Measurements from ENCODE around the gene ABO.
"Not testable (repeated sequence)": the region's sequence is repeated elsewhere in the genome, so short reads cannot be mapped to it uniquely, and the experiment has no call there.

The ABO gene

DNA sequence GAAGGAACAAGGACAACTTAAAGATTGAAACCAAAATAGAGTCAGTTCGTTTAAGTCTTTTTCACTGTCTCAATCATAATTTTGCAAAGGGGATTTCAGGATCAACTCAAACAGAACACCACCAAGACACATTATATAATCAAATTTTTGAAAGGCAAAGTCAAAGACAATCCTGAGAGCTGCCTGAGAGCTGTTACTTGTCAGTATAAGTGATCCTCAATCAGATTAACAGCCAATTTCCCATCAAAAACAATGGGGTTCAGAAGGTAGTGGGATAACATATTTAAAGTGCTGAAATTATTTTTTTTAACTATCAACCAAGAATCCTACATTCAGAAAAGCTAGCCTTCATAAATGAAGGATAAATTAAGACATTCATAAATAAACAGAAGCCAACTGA is 19.3 kb upstream of the ABO start:
- H3K27ac ChIP-seq, result no peak overlapping the region
- DNase-seq (ENCODE audit: low read depth, low spot score), result no peak

DNA sequence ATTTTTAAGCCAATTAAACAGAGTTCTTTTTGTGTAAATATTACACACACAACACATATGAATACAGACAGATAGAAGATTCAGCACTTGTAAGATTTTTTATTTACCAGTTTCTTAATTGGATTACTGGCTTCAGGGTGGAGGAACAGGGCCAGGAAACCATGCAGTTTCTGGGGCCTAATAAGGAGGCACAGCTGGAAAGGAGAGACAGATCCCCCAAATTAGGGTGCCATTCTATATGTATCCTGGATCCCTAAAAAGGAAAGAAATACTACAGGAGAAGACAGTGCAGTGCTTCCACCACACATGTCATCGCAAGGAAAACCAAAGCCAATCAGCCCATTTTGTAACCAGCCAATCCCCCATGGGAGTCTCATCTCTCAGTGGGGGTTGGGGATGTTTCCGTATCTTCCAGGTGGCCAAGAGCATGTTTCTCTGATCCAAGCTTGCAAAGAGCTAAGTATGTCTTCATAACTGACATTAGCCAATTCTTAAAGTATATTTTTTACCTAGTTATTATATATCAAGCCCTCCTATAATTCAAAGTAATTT is 15.8 kb upstream of the ABO start:
- H3K27ac ChIP-seq, result no peak overlapping the region
- DNase-seq (ENCODE audit: low read depth, low spot score), result no peak

DNA sequence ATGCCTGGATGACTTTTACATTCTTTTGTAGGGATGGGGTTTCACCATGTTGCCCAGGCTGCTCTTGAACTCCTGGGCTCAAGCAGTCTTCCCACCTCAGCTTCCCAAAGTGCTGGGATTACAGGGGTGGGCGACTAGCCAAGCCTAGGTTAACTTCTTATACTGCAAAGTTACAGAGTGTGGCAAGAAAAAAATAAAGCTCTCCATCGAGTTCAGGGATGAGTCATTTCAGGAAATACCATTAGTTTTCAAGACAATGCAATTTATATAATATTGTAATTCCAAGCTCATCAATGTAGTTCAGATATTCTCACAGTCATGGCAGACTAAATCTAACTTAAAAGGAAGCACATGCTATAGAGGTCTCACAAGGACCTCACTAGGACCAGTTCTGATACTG is 11.5 kb upstream of the ABO start:
- H3K27ac ChIP-seq, result no peak overlapping the region
- DNase-seq (ENCODE audit: low read depth, low spot score), result no peak

DNA sequence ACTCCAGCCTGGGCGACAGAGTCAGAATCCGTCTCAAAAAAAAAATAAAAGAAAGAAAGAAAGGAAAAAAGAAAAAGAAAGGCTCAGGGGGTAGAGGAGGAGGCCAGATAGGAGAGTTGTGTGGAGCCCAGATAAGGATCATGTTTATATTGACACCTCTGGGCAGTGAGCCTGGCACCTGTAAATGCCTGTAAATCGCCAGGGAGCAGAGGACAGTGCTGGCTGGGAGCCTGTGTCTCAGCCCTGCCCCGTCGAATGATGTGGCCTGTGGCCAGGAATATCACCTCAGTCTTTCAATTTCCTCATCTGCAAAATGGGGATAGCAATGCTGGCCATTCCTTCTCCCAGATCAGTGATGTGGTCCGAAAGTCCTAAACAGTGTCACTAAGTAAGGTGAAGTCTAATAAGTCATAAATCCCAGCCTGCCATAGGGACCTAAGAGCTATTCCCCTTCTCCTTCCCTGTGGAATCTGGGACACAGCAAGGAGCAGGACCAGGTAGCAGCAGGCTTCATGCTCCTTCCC is 10.3 kb upstream of the ABO start:
- H3K27ac ChIP-seq, result no peak overlapping the region
- DNase-seq (ENCODE audit: low read depth, low spot score), result no peak

DNA sequence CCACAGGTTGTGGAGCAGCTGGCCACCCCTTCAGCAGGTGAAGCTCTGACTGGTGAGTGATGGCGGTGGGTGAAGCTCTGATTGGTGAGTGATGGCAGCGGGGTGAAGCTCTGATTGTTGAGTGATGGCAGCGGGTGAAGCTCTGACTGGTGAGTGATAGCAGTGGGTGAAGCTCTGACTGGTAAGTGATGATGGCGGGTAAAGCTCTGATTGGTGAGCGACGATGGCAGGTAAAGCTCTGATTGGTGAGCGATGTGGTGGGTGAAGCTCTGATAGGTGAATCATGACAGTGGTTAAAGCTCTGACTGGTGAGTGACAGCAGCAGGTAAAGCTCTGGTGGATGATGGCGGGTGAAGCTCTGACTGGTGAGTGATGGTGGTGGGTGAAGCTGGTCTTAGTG is 9.4 kb upstream of the ABO start:
- H3K27ac ChIP-seq, result no peak overlapping the region
- no peak for DNase-seq (ENCODE audit: low read depth, low spot score)

DNA sequence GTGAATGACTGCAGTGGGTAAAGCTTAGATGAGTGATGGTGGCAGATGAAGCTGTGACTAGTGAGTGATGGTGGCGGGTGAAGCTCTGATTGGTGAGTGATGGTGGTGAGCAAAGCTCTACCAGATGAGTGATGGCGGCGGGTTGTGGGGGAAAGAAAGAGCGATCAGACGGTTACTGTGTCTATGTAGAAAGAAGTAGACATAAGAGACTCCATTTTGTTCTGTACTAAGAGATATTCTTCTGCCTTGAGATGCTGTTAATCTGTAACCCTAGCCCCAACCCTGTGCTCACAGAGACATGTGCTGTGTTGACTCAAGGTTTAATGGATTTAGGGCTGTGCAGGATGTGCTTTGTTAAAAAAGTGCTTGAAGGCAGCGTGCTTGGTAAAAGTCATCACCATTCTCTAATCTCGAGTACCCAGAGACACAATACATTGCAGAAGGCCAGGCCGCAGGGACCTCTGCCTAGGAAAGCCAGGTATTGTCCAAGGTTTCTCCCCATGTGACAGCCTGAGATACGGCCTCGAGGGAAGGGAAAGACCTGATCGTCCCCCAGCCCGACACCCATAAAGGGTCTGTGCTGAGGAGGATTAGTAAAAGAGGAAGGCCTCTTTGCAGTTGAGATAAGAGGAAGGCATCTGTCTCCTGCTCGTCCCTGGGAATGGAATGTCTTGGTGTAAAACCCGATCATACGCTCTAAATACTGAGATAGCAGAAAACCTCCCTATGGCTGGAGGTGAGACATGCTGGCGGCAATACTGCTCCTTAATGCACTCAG is 8.4 kb upstream of the ABO start:
- not testable (repeated sequence) for DNase-seq (ENCODE audit: low read depth, low spot score); H3K27ac ChIP-seq

DNA sequence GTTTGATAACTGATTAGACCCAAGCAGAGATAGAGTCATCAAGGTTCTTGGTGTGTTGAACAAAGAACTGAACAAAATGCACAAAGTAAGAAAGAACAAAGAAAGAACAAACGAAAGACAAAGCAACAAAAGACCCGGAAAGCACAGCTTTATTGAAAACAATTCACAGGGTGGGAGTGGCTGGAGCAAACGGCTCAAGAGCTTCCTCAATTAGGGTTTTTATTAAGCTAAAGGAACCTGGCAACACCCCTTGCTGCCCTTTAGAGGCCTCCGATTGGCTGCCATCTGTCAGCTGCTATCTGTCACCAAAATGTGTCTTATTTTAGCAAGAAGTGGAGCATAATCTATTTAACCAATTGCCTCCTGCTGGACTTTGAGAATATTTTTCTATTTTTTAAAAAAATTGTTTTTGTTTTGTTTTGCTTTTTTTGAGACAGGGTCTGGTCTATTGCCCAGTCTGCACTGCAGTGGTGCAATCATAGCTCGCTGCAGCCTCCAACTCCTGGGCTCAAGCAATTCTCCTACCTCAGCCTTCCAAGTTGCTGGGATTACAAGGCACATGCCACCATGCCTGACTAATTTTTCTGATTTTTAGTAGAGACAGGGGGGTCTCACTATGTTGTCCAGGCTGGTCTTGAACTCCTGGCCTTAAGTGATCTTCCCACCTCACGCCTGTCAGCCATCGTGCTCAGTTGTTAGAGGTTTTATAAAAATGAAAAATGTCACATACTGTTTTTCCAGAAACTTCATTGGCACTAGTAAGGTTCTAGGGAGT is 7.7 kb upstream of the ABO start:
- no peak overlapping the region for H3K27ac ChIP-seq
- DNase-seq (ENCODE audit: low read depth, low spot score), result no peak

DNA sequence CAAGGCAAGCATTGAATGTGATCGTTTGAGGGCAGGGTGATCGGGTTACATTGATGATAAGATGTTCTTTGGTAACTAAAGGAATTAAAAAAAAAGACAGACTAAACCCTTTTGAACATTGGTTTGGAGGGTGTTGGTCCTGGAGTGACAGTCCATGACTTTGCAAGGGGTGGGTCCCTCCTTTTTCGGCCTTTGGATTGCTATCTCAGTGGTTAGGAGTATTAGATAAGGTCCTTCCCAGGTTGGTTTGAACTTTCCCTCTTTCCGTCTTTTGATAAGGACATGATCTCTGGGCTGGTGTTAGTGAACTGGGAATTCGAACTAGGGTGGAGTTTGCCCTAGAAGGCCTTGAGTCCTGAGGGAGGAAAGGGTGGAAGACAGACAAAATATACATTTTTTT is 5.4 kb upstream of the ABO start:
- H3K27ac ChIP-seq, result no peak overlapping the region
- no peak for DNase-seq (ENCODE audit: low read depth, low spot score)

DNA sequence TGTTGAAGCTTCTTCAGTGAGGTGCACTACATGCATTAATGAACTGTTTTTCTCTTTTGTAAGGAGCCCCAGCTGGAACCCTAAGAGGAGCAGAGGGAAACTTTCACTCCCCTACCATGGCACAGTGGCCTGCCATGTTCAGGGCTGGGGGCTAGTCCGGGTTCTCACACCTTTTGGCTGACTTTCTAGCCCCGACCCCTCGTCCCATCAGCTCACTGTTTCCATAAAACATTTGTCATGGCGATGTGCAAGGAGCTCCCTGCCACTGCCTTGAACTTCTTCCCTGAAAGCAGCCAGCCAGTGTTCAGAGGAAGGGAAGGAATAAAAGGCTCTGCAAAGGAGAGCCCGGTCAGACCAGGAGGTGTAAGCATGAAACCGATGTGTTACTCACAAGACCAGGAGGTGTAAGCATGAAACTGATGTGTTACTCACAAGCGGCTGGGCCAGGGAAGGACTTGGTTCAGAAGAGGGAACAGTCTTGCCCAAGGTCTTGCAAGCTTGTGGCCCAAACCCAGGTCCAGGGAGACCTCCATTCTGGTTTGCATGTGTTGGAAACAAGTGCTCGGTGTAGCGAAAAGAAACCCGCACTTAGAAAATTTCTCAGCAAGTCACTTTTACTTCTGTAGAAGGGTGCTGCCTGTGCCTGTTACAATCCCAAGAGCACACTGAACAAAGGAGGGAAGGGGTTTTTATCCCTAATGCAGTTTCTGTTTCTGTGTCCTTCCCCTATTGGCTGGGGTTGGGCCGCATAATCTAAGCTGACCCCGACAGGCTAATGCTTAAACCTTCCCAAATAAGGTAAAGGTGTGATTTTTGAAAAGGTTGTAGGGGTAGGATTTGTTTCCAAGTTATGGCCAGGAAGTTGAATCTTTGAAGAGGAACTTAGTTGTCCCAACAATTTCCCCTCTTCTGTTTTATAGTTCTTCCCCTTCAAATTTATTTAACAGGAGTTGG is 3.4 kb upstream of the ABO start:
- H3K27ac ChIP-seq, result no peak overlapping the region
- DNase-seq (ENCODE audit: low read depth, low spot score), result no peak

DNA sequence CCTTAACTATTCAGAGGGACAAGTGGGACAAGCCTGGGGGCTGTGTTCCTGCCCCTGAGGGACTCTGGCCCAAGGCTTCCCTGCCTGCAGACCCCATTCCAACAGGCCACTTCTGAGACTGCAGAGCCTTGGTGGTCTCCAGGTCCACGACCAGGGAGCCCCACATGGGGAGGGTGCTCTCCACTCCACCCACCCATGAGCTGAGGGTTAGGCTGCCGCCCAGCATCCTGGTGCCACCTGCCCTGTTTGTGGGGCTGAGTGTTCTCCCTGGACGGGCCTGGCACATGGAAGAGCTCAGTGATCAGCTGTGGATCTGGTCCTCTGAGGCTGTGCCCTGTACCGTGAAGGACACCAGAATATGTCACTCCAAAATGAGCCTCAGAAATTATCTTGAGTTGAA is 2.5 kb upstream of the ABO start:
- DNase-seq (ENCODE audit: low read depth, low spot score), result no peak
- no peak overlapping the region for H3K27ac ChIP-seq

DNA sequence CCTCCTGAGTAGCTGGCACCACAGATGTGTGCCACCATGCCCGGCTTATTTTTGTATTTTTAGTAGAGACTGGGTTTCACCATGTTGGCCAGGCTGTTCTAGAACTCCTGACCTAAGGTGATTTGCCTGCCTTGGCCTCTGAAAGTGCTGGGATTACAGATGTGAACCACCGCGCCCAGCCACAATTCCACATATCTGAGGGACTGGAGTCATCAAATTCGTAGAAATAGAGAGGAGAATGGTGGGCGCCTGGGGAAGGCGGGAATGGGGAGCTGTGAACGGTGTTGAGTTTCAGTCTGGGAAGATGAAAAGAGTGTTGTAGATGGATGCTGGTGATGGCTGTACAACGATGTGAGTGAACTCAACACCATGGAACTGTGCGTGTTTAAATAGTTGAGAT is 1.9 kb upstream of the ABO start:
- DNase-seq (ENCODE audit: low read depth, low spot score), result no peak
- H3K27ac ChIP-seq, result no peak overlapping the region

DNA sequence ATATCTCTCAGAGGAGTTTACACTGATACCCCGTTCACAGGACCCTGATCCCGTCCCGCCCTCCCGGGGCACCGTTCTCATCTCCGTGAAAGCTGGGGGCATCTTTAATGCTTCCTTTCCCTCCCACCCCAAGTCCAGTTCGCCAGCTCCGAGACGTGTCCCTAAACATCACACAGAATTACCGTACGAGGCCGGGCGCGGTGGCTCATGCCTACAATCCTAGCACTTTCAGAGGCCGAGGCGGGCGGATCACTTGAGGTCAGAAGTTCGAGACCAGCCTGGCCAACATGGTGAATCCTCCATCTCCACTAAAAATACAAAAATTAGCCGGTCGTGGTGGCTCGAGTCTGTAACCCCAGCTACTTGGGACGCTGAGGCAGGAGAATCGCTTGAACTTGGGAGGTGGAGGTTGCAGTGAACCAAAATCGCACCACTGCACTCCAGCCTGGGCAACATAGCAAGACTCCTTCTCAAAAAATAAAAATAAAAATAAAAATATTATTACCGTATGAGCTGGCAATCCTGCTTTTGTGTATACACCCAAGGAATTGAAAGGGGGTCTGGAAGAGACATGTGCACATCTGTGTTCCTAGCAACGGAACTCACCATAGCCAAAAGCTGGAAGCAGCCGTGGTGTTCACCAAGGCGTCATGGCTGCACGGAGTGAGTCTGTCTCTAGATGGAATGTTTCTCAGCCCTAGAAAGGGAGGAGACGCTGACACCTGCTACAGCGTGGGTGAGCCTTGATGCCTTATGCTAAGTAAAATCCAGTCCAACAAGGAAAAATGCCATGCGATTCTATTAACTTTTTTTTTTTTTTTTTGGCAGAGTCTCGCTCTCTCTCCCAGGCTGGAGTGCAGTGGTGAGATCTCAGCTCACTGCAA is 1.2 kb upstream of the ABO start:
- no peak for DNase-seq (ENCODE audit: low read depth, low spot score)
- H3K27ac ChIP-seq, result no peak overlapping the region

DNA sequence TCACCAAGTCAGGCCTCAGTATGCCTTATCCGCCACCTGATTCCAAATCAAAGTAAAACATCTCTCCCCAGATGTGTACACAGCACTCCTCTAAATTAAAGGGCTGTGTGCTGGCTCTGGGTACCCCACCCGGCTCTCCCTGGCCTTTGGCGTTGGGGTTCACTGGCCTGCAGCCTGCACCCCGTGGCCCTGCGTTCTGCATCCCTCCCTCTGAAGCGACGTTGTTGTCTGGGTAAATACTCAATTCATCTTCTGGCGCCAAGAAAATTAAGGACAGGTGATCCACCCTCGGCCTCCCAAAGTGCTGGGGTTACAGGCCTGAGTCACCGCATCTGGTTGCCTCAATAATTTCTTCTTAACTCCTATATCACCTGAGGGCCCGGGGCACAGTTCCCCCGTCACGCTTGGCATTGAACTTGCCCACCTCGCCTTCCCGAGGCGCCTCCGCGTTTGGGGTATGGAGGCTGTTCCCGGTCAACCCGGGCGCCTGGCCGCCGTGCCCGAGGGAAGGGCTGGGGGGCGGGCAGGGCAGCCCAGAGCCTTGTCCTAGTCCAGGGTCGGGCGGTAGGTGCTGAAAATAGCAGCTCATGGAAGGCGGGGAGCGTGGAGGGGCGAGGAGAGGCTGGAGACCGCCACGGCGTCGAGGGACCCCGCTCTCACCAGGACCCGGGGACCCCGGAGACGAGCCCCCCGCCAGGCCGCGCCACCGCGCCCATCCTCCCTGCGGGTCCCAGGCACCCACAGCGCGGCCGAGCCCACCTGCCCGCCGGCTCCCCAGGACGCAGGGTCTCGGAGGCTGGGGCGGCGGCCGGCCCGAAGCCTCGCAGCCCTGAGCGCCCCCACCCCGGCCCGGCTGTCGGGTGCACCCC is 531 bp downstream of the ABO start:
- no peak for DNase-seq (ENCODE audit: low read depth, low spot score)
- H3K27ac ChIP-seq, result no peak overlapping the region

DNA sequence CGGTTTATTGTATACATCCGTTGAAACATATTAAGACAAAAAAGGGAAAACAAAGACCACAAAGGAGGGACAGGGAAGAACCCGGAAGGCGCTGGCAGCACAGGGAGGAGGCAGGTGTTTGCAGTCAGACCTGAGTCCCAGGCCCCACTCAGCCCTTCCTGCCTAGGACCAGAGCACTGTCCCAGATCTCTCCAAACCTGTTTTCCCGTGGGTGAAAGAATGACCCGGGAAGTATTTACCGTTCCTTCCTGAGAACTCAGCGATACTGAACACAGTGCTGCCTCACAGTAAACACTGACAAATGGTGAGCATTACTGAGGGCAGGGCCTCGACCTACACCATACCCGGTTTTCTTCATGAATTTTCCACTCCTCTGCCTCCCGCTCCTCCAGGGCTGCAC is 1.2 kb downstream of the ABO start:
- DNase-seq (ENCODE audit: low read depth, low spot score), result no peak
- no peak overlapping the region for H3K27ac ChIP-seq

DNA sequence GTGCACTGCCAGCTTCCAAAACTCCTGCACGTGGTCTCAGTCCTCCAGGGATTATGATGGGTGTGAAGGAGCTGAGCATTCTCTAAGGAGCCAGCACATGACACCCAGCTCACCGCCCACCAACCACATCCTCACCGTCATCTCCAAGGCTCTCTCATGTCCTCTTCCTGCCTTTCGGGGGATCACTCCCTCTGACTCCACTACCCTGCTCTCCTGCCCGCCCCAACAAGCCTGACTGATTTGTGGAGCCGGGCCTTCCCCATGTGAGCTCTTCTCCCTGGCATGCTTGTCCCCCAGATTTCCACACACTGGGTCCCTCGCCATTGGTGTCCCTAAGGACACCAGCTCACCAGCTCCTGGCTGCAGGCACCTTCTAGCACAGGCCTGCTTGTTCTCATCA is 1.9 kb downstream of the ABO start:
- no peak for DNase-seq (ENCODE audit: low read depth, low spot score)
- no peak overlapping the region for H3K27ac ChIP-seq

DNA sequence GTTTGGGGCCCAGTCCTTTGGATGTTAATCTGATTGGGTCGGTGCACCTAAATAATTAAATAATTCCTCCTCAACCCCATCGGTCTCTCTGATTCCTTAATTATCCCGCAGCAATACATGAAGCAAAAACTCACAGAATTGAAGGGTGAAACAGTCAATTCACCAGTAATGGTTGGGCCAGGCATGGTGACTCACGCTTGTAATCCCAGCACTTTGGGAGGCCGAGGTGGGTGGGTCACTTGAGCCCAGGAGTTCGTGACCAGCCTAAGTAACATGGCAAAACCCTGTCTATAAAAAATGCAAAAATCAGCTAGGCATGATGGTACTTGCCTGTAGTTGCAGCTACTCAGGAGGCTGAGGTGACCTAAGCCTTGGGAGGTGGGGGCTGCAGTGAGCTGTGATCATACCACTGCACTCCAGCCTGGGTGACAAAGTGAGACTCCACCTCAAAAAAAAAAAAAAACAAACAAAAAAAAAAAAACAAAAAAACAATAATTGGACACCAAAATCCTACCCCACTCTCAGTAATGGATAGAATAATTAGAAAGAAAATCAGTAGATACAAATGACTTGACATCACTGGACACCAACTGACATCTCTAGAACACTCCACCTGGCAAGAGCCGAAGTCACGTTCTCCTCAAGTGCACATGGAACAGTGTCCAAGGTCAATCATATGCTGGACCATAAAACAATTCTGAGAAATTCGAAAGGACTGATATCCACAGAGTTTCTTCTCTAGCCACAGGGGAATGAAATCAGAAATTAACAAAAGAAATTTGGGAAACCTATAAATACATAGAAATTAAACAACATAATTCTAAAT is 5.3 kb downstream of the ABO start:
- no peak overlapping the region for H3K27ac ChIP-seq
- peak; percentile 48 for DNase-seq (ENCODE audit: low read depth, low spot score)

DNA sequence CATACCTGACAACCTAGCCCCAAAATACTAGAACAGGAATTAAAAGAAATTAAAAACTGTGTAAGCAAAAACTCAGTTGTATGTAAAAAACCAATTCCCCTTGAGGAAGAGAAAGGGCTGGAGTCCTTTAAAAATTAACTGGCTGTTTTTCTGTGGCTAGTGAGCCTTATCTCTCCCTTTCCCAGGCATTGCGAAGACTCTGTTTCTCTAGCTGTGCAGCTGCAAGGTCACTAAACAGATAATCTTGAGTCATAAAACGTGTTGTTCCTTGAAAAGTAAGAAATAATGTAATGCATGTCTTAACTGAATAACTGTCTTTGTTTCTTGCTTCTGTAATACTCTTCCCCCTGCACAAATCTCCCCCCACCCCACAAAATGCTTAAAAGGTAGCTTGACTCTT is 5.9 kb downstream of the ABO start:
- H3K27ac ChIP-seq; DNase-seq (ENCODE audit: low read depth, low spot score): not testable (repeated sequence)

All from epithelial cell of prostate (primary cell).